Loucy (cell line): Measurements from ENCODE around the gene GYG1.

Experiments used
- H2AFZ ChIP-seq: fragments of 200-600 bp; sonication (generic); 2 replicates; pipeline ENCODE4 v1.6.0; 2016; ENCODE audit warnings: antibody characterized with exemption, mild to moderate bottlenecking, low read length, moderate library complexity
- H3F3A ChIP-seq: fragments of 200-600 bp; 2 replicates; pipeline ENCODE4 v1.6.0; 2016; ENCODE audit warnings: antibody characterized with exemption, low read depth, mild to moderate bottlenecking
- H3K27me3 ChIP-seq: fragments of 200-600 bp; sonication (generic); 2 replicates; pipeline ENCODE4 v1.6.1; 2014; ENCODE audit warnings: low read length, mild to moderate bottlenecking; ENCODE audit not compliant: insufficient read depth, poor library complexity, severe bottlenecking
- H3K36me3 ChIP-seq: fragments of 200-600 bp; sonication (generic); 2 replicates; pipeline ENCODE4 v1.6.1; 2016; ENCODE audit warnings: low read length; ENCODE audit not compliant: insufficient read depth
- H3K4me1 ChIP-seq: fragments of 200-600 bp; sonication (generic); 2 replicates; pipeline ENCODE4 v1.5.1; 2014; ENCODE audit warnings: low read length, mild to moderate bottlenecking; ENCODE audit not compliant: insufficient read depth, poor library complexity, severe bottlenecking
- H3K4me2 ChIP-seq: fragments of 200-600 bp; sonication (generic); 2 replicates; pipeline ENCODE4 v1.6.0; 2014; ENCODE audit warnings: antibody characterized with exemption, low read length, low read depth, mild to moderate bottlenecking; ENCODE audit not compliant: poor library complexity, severe bottlenecking
- H3K4me3 ChIP-seq: fragments of 200-600 bp; sonication (generic); 2 replicates; pipeline ENCODE4 v1.5.1; 2014; ENCODE audit warnings: low read length, mild to moderate bottlenecking, mixed read lengths; ENCODE audit not compliant: poor library complexity, severe bottlenecking
- H3K79me2 ChIP-seq: fragments of 200-600 bp; sonication (generic); 2 replicates; pipeline ENCODE4 v1.6.1; 2014; ENCODE audit warnings: low read length; ENCODE audit not compliant: insufficient read depth
- H3K9ac ChIP-seq: fragments of 200-600 bp; sonication (generic); 2 replicates; pipeline ENCODE4 v1.6.0; 2014; ENCODE audit warnings: mild to moderate bottlenecking, low read depth, low read length, moderate library complexity; ENCODE audit not compliant: poor library complexity, severe bottlenecking
- H3K9me2 ChIP-seq: fragments of 200-600 bp; sonication (generic); replicated peaks from 2 replicates; pipeline ENCODE4 v1.6.1; 2016; ENCODE audit warnings: low read depth, low read length, mixed read lengths
- H3K9me3 ChIP-seq: fragments of 200-600 bp; sonication (generic); 2 replicates; pipeline ENCODE4 v1.6.1; 2014; ENCODE audit warnings: mild to moderate bottlenecking, antibody characterized with exemption, low read length, low read depth; ENCODE audit not compliant: insufficient read depth
- H4K20me1 ChIP-seq: fragments of 200-600 bp; sonication (generic); 2 replicates; pipeline ENCODE4 v1.6.0; 2014; ENCODE audit warnings: antibody characterized with exemption, low read length, mild to moderate bottlenecking; ENCODE audit not compliant: insufficient read depth, poor library complexity, severe bottlenecking
- CTCF ChIP-seq: fragments of 200-600 bp; sonication (generic); conservative IDR thresholded peaks from 2 replicates; pipeline ENCODE4 v1.5.1; 2014; ENCODE audit warnings: mild to moderate bottlenecking, antibody characterized with exemption, low read length
- EZH2phosphoT487 ChIP-seq: fragments of 200-600 bp; IDR thresholded peaks from 2 replicates; pipeline ENCODE4 v1.6.1; 2018; ENCODE audit warnings: antibody characterized with exemption, mild to moderate bottlenecking, moderate library complexity, borderline replicate concordance

Gene GYG1

GRCh38 chr3:149004622-149005021 is 13.3 kb downstream of the GYG1 start:
- H3K4me1 ChIP-seq, result peaks cover 29% of the 10 kb centered on the region
- H3K4me2 ChIP-seq, result no peak overlapping the region
- H3K27me3 ChIP-seq, result no peaks in the 10 kb centered on the region
- no peak overlapping the region for H3K4me3 ChIP-seq
- H3F3A ChIP-seq, result peaks cover 6% of the 10 kb centered on the region
- no peak overlapping the region for H2AFZ ChIP-seq
- TF ChIP-seq EZH2phosphoT487 (no peak), CTCF (no peak)
- H3K9me2 ChIP-seq, result no peaks in the 10 kb centered on the region
- H3K36me3 ChIP-seq, result peaks cover 5% of the 10 kb centered on the region; the same call in 1 of the 2 replicates
- H3K9ac ChIP-seq, result no peak overlapping the region
- no peaks in the 10 kb centered on the region for H4K20me1 ChIP-seq
- no peaks in the 10 kb centered on the region for H3K9me3 ChIP-seq
- no peaks in the 10 kb centered on the region; the same call in 1 of the 2 replicates for H3K79me2 ChIP-seq

GRCh38 chr3:149005416-149005815 is 14.1 kb downstream of the GYG1 start:
- H3K79me2 ChIP-seq, result no peaks in the 10 kb centered on the region; the same call in 1 of the 2 replicates
- H3K27me3 ChIP-seq, result no peaks in the 10 kb centered on the region
- no peaks in the 10 kb centered on the region for H4K20me1 ChIP-seq
- no peak overlapping the region for H3K9ac ChIP-seq
- no peak overlapping the region for H3K4me3 ChIP-seq
- H2AFZ ChIP-seq, result no peak overlapping the region
- TF ChIP-seq EZH2phosphoT487 (no peak), CTCF (no peak)
- no peaks in the 10 kb centered on the region for H3K9me3 ChIP-seq
- no peaks in the 10 kb centered on the region for H3K9me2 ChIP-seq
- H3K4me1 ChIP-seq, result peaks cover 29% of the 10 kb centered on the region
- H3F3A ChIP-seq, result peaks cover 6% of the 10 kb centered on the region
- peaks cover 5% of the 10 kb centered on the region; the same call in 1 of the 2 replicates for H3K36me3 ChIP-seq
- H3K4me2 ChIP-seq, result no peak overlapping the region

GRCh38 chr3:149007567-149008257 is 16.4 kb downstream of the GYG1 start:
- TF ChIP-seq CTCF, result no peak
- TF ChIP-seq EZH2phosphoT487, result no peak
- Histone ChIP-seq H3K36me3 (peaks cover 18% of the 10 kb centered on the region; the same call in 1 of the 2 replicates), H2AFZ (no peak overlapping the region), H3K9me3 (no peaks in the 10 kb centered on the region), H3K79me2 (no peaks in the 10 kb centered on the region), H3K4me1 (peaks cover 30% of the 10 kb centered on the region), H4K20me1 (no peaks in the 10 kb centered on the region), H3K9me2 (no peaks in the 10 kb centered on the region), H3K9ac (no peak overlapping the region), H3F3A (peaks cover 6% of the 10 kb centered on the region), H3K4me2 (no peak overlapping the region), H3K27me3 (no peaks in the 10 kb centered on the region), H3K4me3 (no peak overlapping the region)
